ENCODE results near the gene KLF16.
A peak's percentile ranks its signal among the peaks of the same experiment; 100 is the strongest.
"Not testable (repeated sequence)": the region's sequence is repeated elsewhere in the genome, so short reads cannot be mapped to it uniquely, and the experiment has no call there.

KLF16 gene

GRCh38 chr19:1863328-1863637 is at the start of gene KLF16:
TSS of gene KLF16 (minus strand) at chr19:1863579. CDS start at chr19:1863497, 82 bp downstream.
- DNase-seq: no peak

GRCh38 chr19:1912760-1913505 is 49.6 kb upstream of the KLF16 start:
- DNase-seq: no peak

GRCh38 chr19:1911995-1912394 is 48.6 kb upstream of the KLF16 start:
- DNase-seq: no peak

GRCh38 chr19:1911098-1911497 is 47.7 kb upstream of the KLF16 start:
- DNase-seq: no peak

GRCh38 chr19:1910177-1910576 is 46.8 kb upstream of the KLF16 start:
- no peak for DNase-seq

- no peak for DNase-seq
These were observed 46.3 kb upstream of the KLF16 start for GRCh38 chr19:1909761-1910080.

- DNase-seq: no peak
These were observed 44.9 kb upstream of the KLF16 start for GRCh38 chr19:1908364-1908678.

- DNase-seq: no peak
These were observed 44.4 kb upstream of the KLF16 start for GRCh38 chr19:1907563-1908363.

GRCh38 chr19:1906985-1907562 is 43.7 kb upstream of the KLF16 start:
- no peak for DNase-seq

GRCh38 chr19:1905863-1906375 is 42.5 kb upstream of the KLF16 start:
- DNase-seq: no peak

GRCh38 chr19:1905110-1905862 is 41.9 kb upstream of the KLF16 start, which contains the start of the genes ADAT3 and SCAMP4:
TSS of gene ADAT3 (plus strand) at chr19:1905399. CDS start at chr19:1912048, 6,649 bp downstream.
TSS of gene SCAMP4 (plus strand) at chr19:1905399. CDS start at chr19:1915020, 9,621 bp downstream.
- peak; percentile 96 for DNase-seq

GRCh38 chr19:1904860-1905109 is 41.4 kb upstream of the KLF16 start:
- no peak for DNase-seq

- no peak for DNase-seq
These were observed 39.5 kb upstream of the KLF16 start for GRCh38 chr19:1902923-1903322.

- no peak for DNase-seq
These were observed 38.6 kb upstream of the KLF16 start for GRCh38 chr19:1901940-1902404.

- DNase-seq: no peak
These were observed 33.1 kb upstream of the KLF16 start for GRCh38 chr19:1896508-1896907.

- no peak for DNase-seq
These were observed 30.4 kb upstream of the KLF16 start for GRCh38 chr19:1893791-1894190.

- no peak for DNase-seq
These were observed 26.5 kb upstream of the KLF16 start for GRCh38 chr19:1889907-1890306.

GRCh38 chr19:1888385-1888784 is 25.0 kb upstream of the KLF16 start:
- no peak for DNase-seq

GRCh38 chr19:1886360-1886759 is 23.0 kb upstream of the KLF16 start:
- DNase-seq: not testable (repeated sequence)

GRCh38 chr19:1885398-1886119 is 22.2 kb upstream of the KLF16 start, which contains the start of gene ABHD17A:
TSS of gene ABHD17A (minus strand) at chr19:1885496. CDS start at chr19:1881566, 3,930 bp downstream.
- peak; percentile 77 for DNase-seq

- DNase-seq: no peak
These were observed 21.4 kb upstream of the KLF16 start for GRCh38 chr19:1884719-1885334.

- no peak for DNase-seq
These were observed 20.9 kb upstream of the KLF16 start for GRCh38 chr19:1884291-1884718.

All from NCI-H2107 (cell line).